Vagina (tissue), 2 donors: ENCODE results near the gene S100G. TPM values are rescaled to one million over a fixed set of nuclear protein-coding genes. Genes with fewer than 3 reads are reported as not detected.

Source experiments
- DNase-seq, 2 donors: peaks; one replicate each; pipeline ENCODE4 v3.0.0-alpha.2; 2017; ENCODE audit errors: extremely low spot score in 2 of 2
- H3K27ac ChIP-seq: fragments of 200-600 bp; sonication (generic); one replicate; pipeline ENCODE4 v1.5.1; 2019
- H3K27me3 ChIP-seq: fragments of 200-600 bp; sonication (generic); one replicate; pipeline ENCODE4 v1.5.1; 2019
- H3K36me3 ChIP-seq, 2 donors: fragments of 200-600 bp; sonication (generic); one replicate each; pipeline ENCODE4 v1.5.1; 2017 to 2019
- H3K4me1 ChIP-seq: fragments of 200-600 bp; sonication (generic); one replicate; pipeline ENCODE4 v1.5.1; 2019
- H3K4me3 ChIP-seq, 2 donors: fragments of 200-600 bp; sonication (generic); 1 replicate in 1 of 2; 2 replicates in 1 of 2; pipeline ENCODE4 v1.5.1; 2016 to 2019
- H3K9me3 ChIP-seq: fragments of 200-600 bp; sonication (generic); one replicate; pipeline ENCODE4 v1.5.1; 2019
- CTCF ChIP-seq, 3 experiments: fragments of 450-650 bp in 2 of 3; fragments of 200-600 bp in 1 of 3; sonication (generic) in 1 of 3; IDR thresholded peaks; one replicate each; pipeline ENCODE4 v1.5.1; 2017 to 2019; ENCODE audit warnings: antibody characterized with exemption in 3 of 3, mild to moderate bottlenecking in 2 of 3, moderate library complexity in 2 of 3
- POLR2A ChIP-seq, 2 donors: fragments of 450-650 bp; IDR thresholded peaks; one replicate each; pipeline ENCODE4 v1.6.1; 2017; ENCODE audit warnings: antibody characterized with exemption in 2 of 2, mild to moderate bottlenecking in 2 of 2, moderate library complexity in 2 of 2
- POLR2AphosphoS5 ChIP-seq, 2 donors: sonication (generic); formaldehyde crosslinking; IDR thresholded peaks; one replicate each; pipeline ENCODE4 v1.9.0; 2017; ENCODE audit warnings: antibody characterized with exemption in 2 of 2, mild to moderate bottlenecking in 2 of 2, low read depth in 1 of 2; ENCODE audit not compliant: insufficient read depth in 1 of 2
- intact Hi-C: fragments of 100-400 bp; cut with DNase I; formaldehyde crosslinking; loops from one replicate; pipeline ENCODE4 v1.15.1; 2023
- total RNA-seq: library from RNA; depleted of rRNA; stranded (reverse); fragments of >200 nt; gene quantifications from one replicate; pipeline ENCODE4 v1.2.3, GENCODE V29; 2016

S100G gene
- total RNA-seq, 1 donor from 2014 or later = not detected

- Histone ChIP-seq H3K27ac (no peak overlapping the region), H3K27me3 (no peaks in the 10 kb centered on the region), H3K9me3 (no peaks in the 10 kb centered on the region), H3K36me3 (no peaks in the 10 kb centered on the region), H3K4me3 (no peak overlapping the region), H3K4me1 (no peaks in the 10 kb centered on the region)
- DNase-seq = no peak
- TF ChIP-seq CTCF (IDR thresholded peaks at IDR 0.05) (no peak), POLR2A (IDR thresholded peaks at IDR 0.05) (no peak), POLR2AphosphoS5 (IDR thresholded peaks at IDR 0.05; ENCODE audit: insufficient read depth in 1 of 2, low read depth in 1 of 2) (no peak)
- intact Hi-C loops = no loop called here
These were observed 9.4 kb downstream of the S100G start for GRCh38 chrX:16659321-16659720.

- no peaks in the 10 kb centered on the region for H3K9me3 ChIP-seq
- no peaks in the 10 kb centered on the region for H3K4me1 ChIP-seq
- intact Hi-C loops = no loop called here
- no peaks in the 10 kb centered on the region for H3K36me3 ChIP-seq
- TF ChIP-seq POLR2A (IDR thresholded peaks at IDR 0.05) (no peak), CTCF (IDR thresholded peaks at IDR 0.05) (no peak), POLR2AphosphoS5 (IDR thresholded peaks at IDR 0.05; ENCODE audit: insufficient read depth in 1 of 2, low read depth in 1 of 2) (no peak)
- no peak overlapping the region for H3K27ac ChIP-seq
- H3K4me3 ChIP-seq = no peak overlapping the region
- no peaks in the 10 kb centered on the region for H3K27me3 ChIP-seq
- no peak for DNase-seq
These were observed 11.5 kb downstream of the S100G start for GRCh38 chrX:16661495-16661894.

- no peak overlapping the region for H3K4me3 ChIP-seq
- H3K9me3 ChIP-seq = no peaks in the 10 kb centered on the region
- no peak overlapping the region for H3K27ac ChIP-seq
- no peaks in the 10 kb centered on the region for H3K4me1 ChIP-seq
- no peaks in the 10 kb centered on the region for H3K27me3 ChIP-seq
- TF ChIP-seq CTCF (IDR thresholded peaks at IDR 0.05) (no peak), POLR2AphosphoS5 (IDR thresholded peaks at IDR 0.05; ENCODE audit: insufficient read depth in 1 of 2, low read depth in 1 of 2) (no peak), POLR2A (IDR thresholded peaks at IDR 0.05) (no peak)
- DNase-seq = no peak
- intact Hi-C loops = no loop called here
- no peaks in the 10 kb centered on the region for H3K36me3 ChIP-seq
These were observed 12.4 kb downstream of the S100G start for GRCh38 chrX:16662402-16662801.

- intact Hi-C loops = no loop called here
- Histone ChIP-seq H3K4me1 (no peaks in the 10 kb centered on the region), H3K27me3 (no peaks in the 10 kb centered on the region), H3K4me3 (no peak overlapping the region), H3K9me3 (no peaks in the 10 kb centered on the region), H3K27ac (no peak overlapping the region), H3K36me3 (no peaks in the 10 kb centered on the region)
- no peak for TF ChIP-seq POLR2A (IDR thresholded peaks at IDR 0.05)
- DNase-seq = no peak
These were observed 14.1 kb downstream of the S100G start for GRCh38 chrX:16664074-16664473.

- intact Hi-C loops = no loop called here
- Histone ChIP-seq H3K4me1 (no peaks in the 10 kb centered on the region), H3K27ac (no peak overlapping the region), H3K36me3 (no peaks in the 10 kb centered on the region), H3K9me3 (no peaks in the 10 kb centered on the region), H3K27me3 (no peaks in the 10 kb centered on the region), H3K4me3 (no peak overlapping the region)
- TF ChIP-seq POLR2A (IDR thresholded peaks at IDR 0.05) (no peak), POLR2AphosphoS5 (IDR thresholded peaks at IDR 0.05; ENCODE audit: insufficient read depth in 1 of 2, low read depth in 1 of 2) (no peak), CTCF (IDR thresholded peaks at IDR 0.05) (no peak)
- no peak for DNase-seq
These were observed 14.7 kb downstream of the S100G start for GRCh38 chrX:16664626-16665025.

- intact Hi-C loops = no loop called here
- TF ChIP-seq CTCF (IDR thresholded peaks at IDR 0.05) = no peak
- TF ChIP-seq POLR2AphosphoS5 (IDR thresholded peaks at IDR 0.05; ENCODE audit: insufficient read depth in 1 of 2, low read depth in 1 of 2) = no peak
- TF ChIP-seq POLR2A (IDR thresholded peaks at IDR 0.05) = no peak
- no peaks in the 10 kb centered on the region for H3K4me1 ChIP-seq
These were observed 15.1 kb downstream of the S100G start for GRCh38 chrX:16665089-16665488.

More at GRCh38 chrX:16665089-16665488, 15.1 kb downstream of the S100G start:
- Histone ChIP-seq H3K36me3 (no peaks in the 10 kb centered on the region), H3K9me3 (no peaks in the 10 kb centered on the region), H3K4me3 (no peak overlapping the region), H3K27me3 (no peaks in the 10 kb centered on the region), H3K27ac (no peak overlapping the region)
- no peak for DNase-seq
